ENCODE results near the gene TNS3.

DNA sequence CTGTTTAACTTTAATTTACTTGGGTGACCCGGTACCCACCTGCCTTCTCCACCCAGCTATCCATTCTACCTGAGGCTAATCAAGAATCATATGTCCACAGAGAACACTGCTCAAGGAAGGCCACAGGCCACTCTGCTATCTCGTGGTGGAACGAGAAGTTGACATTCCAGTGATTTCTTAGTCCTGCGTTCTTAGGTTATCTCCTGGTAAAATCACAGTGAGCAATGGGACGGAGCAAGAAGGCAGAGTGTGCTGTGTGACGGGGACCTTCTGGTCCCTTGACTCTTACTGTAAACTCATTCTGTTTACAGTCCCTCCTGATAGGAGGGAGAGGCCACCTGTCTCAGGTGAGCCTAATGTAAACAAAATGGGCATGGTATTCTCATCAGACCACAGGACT lies 256.6 kb downstream of the TNS3 start:
- TF ChIP-seq, protein P1, sequence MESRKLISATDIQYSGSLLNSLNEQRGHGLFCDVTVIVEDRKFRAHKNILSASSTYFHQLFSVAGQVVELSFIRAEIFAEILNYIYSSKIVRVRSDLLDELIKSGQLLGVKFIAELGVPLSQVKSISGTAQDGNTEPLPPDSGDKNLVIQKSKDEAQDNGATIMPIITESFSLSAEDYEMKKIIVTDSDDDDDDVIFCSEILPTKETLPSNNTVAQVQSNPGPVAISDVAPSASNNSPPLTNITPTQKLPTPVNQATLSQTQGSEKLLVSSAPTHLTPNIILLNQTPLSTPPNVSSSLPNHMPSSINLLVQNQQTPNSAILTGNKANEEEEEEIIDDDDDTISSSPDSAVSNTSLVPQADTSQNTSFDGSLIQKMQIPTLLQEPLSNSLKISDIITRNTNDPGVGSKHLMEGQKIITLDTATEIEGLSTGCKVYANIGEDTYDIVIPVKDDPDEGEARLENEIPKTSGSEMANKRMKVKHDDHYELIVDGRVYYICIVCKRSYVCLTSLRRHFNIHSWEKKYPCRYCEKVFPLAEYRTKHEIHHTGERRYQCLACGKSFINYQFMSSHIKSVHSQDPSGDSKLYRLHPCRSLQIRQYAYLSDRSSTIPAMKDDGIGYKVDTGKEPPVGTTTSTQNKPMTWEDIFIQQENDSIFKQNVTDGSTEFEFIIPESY (IDR thresholded peaks at IDR 0.05; ENCODE audit: borderline replicate concordance, low read depth): no peak
- TF ChIP-seq, protein P2, sequence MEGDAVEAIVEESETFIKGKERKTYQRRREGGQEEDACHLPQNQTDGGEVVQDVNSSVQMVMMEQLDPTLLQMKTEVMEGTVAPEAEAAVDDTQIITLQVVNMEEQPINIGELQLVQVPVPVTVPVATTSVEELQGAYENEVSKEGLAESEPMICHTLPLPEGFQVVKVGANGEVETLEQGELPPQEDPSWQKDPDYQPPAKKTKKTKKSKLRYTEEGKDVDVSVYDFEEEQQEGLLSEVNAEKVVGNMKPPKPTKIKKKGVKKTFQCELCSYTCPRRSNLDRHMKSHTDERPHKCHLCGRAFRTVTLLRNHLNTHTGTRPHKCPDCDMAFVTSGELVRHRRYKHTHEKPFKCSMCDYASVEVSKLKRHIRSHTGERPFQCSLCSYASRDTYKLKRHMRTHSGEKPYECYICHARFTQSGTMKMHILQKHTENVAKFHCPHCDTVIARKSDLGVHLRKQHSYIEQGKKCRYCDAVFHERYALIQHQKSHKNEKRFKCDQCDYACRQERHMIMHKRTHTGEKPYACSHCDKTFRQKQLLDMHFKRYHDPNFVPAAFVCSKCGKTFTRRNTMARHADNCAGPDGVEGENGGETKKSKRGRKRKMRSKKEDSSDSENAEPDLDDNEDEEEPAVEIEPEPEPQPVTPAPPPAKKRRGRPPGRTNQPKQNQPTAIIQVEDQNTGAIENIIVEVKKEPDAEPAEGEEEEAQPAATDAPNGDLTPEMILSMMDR (IDR thresholded peaks at IDR 0.05): no peak
- TF ChIP-seq EZH2phosphoT487 (IDR thresholded peaks at IDR 0.05; ENCODE audit: borderline replicate concordance, low read depth): no peak
- TF ChIP-seq, protein P3, sequence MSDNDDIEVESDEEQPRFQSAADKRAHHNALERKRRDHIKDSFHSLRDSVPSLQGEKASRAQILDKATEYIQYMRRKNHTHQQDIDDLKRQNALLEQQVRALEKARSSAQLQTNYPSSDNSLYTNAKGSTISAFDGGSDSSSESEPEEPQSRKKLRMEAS (IDR thresholded peaks at IDR 0.05; ENCODE audit: low read depth): no peak
- no peak for TF ChIP-seq RFX5 (IDR thresholded peaks at IDR 0.05; ENCODE audit: low read length)
- no peak for TF ChIP-seq EP300 (IDR thresholded peaks at IDR 0.05; ENCODE audit: borderline replicate concordance in 1 of 2, low read depth in 1 of 2, low read length in 1 of 2)
- no peak for TF ChIP-seq POLR2AphosphoS5 (IDR thresholded peaks at IDR 0.05; ENCODE audit: low read depth, low read length)
- TF ChIP-seq, protein P4, sequence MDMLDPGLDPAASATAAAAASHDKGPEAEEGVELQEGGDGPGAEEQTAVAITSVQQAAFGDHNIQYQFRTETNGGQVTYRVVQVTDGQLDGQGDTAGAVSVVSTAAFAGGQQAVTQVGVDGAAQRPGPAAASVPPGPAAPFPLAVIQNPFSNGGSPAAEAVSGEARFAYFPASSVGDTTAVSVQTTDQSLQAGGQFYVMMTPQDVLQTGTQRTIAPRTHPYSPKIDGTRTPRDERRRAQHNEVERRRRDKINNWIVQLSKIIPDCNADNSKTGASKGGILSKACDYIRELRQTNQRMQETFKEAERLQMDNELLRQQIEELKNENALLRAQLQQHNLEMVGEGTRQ (IDR thresholded peaks at IDR 0.05; ENCODE audit: borderline replicate concordance, low read depth, low read length): no peak

Data from SK-N-SH (cell line).